Gastrocnemius medialis (tissue), 4 donors: ENCODE results near the gene PLS1. TPM values are rescaled to one million over a fixed set of nuclear protein-coding genes. Genes with fewer than 3 reads are reported as not detected.

Source experiments
- ATAC-seq, 2 donors: fragments of 150-250 bp; one replicate each; pipeline ENCODE4 v1.9.1; 2016
- DNase-seq, 2 donors: peaks; one replicate each; pipeline ENCODE4 v3.0.0-alpha.2; 2019
- H3K27ac ChIP-seq, 4 donors: fragments of 200-600 bp; sonication (generic); 1 replicate in 1 of 4; 2 replicates in 3 of 4; pipeline ENCODE4 v1.5.1; 2016 to 2018; ENCODE audit warnings: mild to moderate bottlenecking in 2 of 4, moderate library complexity in 1 of 4
- H3K27me3 ChIP-seq, 3 donors: fragments of 200-600 bp; sonication (generic) in 2 of 3; 1 replicate in 1 of 3; 2 replicates in 2 of 3; pipeline versions ENCODE4 v1.5.1 to v1.6.0; 2016 to 2019; ENCODE audit warnings: mild to moderate bottlenecking in 1 of 3, moderate library complexity in 1 of 3
- H3K36me3 ChIP-seq, 2 donors: fragments of 200-600 bp; sonication (generic) in 1 of 2; one replicate each; pipeline ENCODE4 v1.5.1; 2017 to 2018
- H3K4me1 ChIP-seq, 2 donors: fragments of 200-600 bp; sonication (generic) in 1 of 2; one replicate each; pipeline ENCODE4 v1.5.1; 2016 to 2017; ENCODE audit warnings: mild to moderate bottlenecking in 2 of 2
- H3K4me3 ChIP-seq, 4 donors: fragments of 200-600 bp; sonication (generic) in 3 of 4; 1 replicate in 1 of 4; 2 replicates in 3 of 4; pipeline ENCODE4 v1.5.1; 2016 to 2019; ENCODE audit warnings: mild to moderate bottlenecking in 2 of 4
- H3K9me3 ChIP-seq, 3 donors: fragments of 200-600 bp; sonication (generic) in 2 of 3; 1 replicate in 1 of 3; 2 replicates in 2 of 3; pipeline ENCODE4 v1.5.1; 2016 to 2019
- CTCF ChIP-seq, 5 experiments: fragments of 450-650 bp in 3 of 5; fragments of 200-600 bp in 2 of 5; sonication (generic) in 2 of 5; IDR thresholded peaks in 4 of 5; conservative IDR thresholded peaks in 1 of 5; 1 replicate in 4 of 5; 2 replicates in 1 of 5; pipeline ENCODE4 v1.5.1; 2016 to 2019; ENCODE audit warnings: antibody characterized with exemption in 5 of 5, mild to moderate bottlenecking in 3 of 5, moderate library complexity in 3 of 5
- POLR2A ChIP-seq, 2 donors: fragments of 450-650 bp; IDR thresholded peaks; one replicate each; pipeline ENCODE4 v1.6.1; 2017; ENCODE audit warnings: antibody characterized with exemption in 2 of 2, mild to moderate bottlenecking in 2 of 2, moderate library complexity in 2 of 2
- in situ Hi-C, 4 donors: fragments of 200-750 bp; cut with MboI; loops; one replicate each; pipeline versions ENCODE4 v1.15.0 to v1.8.0; 2017; ENCODE audit warnings: low sequenced_read_pairs in 4 of 4
- intact Hi-C: fragments of 100-400 bp; cut with DNase I; formaldehyde crosslinking; loops from one replicate; pipeline ENCODE4 v1.15.1; 2023; ENCODE audit warnings: low total_unique reads
- total RNA-seq, 4 donors: library from RNA; depleted of rRNA; stranded (reverse); fragments of >200 nt; gene quantifications; one replicate each; pipeline versions ENCODE4 v1.1.0 to v1.2.3, GENCODE V29; 2016

PLS1 gene
- total RNA-seq, 4 donors from 2014 or later = 0.65 to 5.4 (median 0.94) TPM

GRCh38 chr3:142670120-142670519, 73.9 kb downstream of the PLS1 start:
- Histone ChIP-seq H3K9me3 (no peaks in the 10 kb centered on the region), H3K36me3 (no peaks in the 10 kb centered on the region), H3K4me1 (no peaks in the 10 kb centered on the region), H3K27me3 (no peaks in the 10 kb centered on the region), H3K4me3 (no peak overlapping the region), H3K27ac (no peak overlapping the region)
- no peak for TF ChIP-seq POLR2A (IDR thresholded peaks at IDR 0.05)
- no peak for TF ChIP-seq CTCF (IDR thresholded peaks at IDR 0.05 in 4 of 5, conservative IDR thresholded peaks at IDR 0.05 in 1 of 5)
- intact Hi-C loops = no loop called here
- DNase-seq (no peak), ATAC-seq (no peak)
- in situ Hi-C loops = no loop called here

- ATAC-seq = no peak
- intact Hi-C loops (no loop called here), in situ Hi-C loops (no loop called here)
- H3K36me3 ChIP-seq = no peaks in the 10 kb centered on the region
- TF ChIP-seq POLR2A (IDR thresholded peaks at IDR 0.05) (no peak), CTCF (IDR thresholded peaks at IDR 0.05 in 4 of 5, conservative IDR thresholded peaks at IDR 0.05 in 1 of 5) (no peak)
- H3K4me3 ChIP-seq = no peak overlapping the region
- H3K9me3 ChIP-seq = no peaks in the 10 kb centered on the region
- DNase-seq = no peak
- no peaks in the 10 kb centered on the region for H3K27me3 ChIP-seq
- no peak overlapping the region for H3K27ac ChIP-seq
- H3K4me1 ChIP-seq = no peaks in the 10 kb centered on the region
These were observed 80.0 kb downstream of the PLS1 start for GRCh38 chr3:142676151-142676550.

DNA sequence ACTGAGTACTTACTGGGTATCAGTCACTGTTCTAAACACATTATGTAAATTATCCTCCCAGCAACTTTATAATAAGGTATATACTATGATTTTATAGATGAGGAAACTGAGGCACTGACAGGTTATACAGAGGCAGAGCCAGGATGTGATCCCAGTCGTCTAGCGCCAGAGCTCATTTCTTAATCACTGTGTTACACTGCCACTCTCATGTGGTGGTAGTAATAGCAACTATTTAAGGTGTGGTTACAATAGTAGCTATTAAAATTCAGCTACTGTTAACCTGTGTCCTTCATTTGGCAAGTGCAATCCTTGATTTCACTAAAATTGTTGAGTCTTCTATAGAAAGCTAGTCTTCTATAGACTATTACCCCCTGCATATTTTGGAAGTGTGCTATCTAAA, 84.5 kb downstream of the PLS1 start:
- Histone ChIP-seq H3K36me3 (no peaks in the 10 kb centered on the region), H3K27me3 (no peaks in the 10 kb centered on the region), H3K9me3 (no peaks in the 10 kb centered on the region), H3K27ac (no peak overlapping the region), H3K4me1 (no peaks in the 10 kb centered on the region), H3K4me3 (no peak overlapping the region)
- DNase-seq = no peak
- in situ Hi-C loops = no loop called here
- intact Hi-C loops = no loop called here
- no peak for ATAC-seq
- TF ChIP-seq CTCF (IDR thresholded peaks at IDR 0.05 in 4 of 5, conservative IDR thresholded peaks at IDR 0.05 in 1 of 5) (no peak), POLR2A (IDR thresholded peaks at IDR 0.05) (no peak)

DNA sequence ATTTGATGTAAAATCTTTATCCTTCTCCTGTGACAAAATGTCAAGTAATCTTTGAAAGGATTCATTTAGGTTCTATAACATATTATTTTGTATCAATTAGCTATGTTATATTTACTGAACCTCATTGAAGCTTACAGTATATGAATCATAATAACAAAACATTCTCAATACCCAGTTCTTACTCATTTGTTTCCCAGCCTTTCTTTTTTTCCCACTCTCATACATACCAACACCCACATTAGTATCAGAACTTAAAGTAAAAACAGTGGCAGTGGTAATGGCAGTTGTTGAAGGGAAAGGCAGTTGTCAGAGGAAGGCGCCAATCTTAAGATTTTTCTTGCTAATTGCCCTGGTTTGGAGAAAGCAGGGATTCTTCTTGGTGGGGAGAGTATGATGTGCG, 94.4 kb downstream of the PLS1 start:
- H3K4me3 ChIP-seq = no peak overlapping the region
- no peaks in the 10 kb centered on the region for H3K4me1 ChIP-seq
- no peak overlapping the region for H3K27ac ChIP-seq
- H3K9me3 ChIP-seq = no peaks in the 10 kb centered on the region
- intact Hi-C loops = no loop called here
- TF ChIP-seq POLR2A (IDR thresholded peaks at IDR 0.05) (no peak), CTCF (IDR thresholded peaks at IDR 0.05 in 4 of 5, conservative IDR thresholded peaks at IDR 0.05 in 1 of 5) (no peak)
- DNase-seq = no peak
- H3K36me3 ChIP-seq = no peaks in the 10 kb centered on the region
- no peaks in the 10 kb centered on the region for H3K27me3 ChIP-seq
- ATAC-seq = no peak
- in situ Hi-C loops = no loop called here

DNA sequence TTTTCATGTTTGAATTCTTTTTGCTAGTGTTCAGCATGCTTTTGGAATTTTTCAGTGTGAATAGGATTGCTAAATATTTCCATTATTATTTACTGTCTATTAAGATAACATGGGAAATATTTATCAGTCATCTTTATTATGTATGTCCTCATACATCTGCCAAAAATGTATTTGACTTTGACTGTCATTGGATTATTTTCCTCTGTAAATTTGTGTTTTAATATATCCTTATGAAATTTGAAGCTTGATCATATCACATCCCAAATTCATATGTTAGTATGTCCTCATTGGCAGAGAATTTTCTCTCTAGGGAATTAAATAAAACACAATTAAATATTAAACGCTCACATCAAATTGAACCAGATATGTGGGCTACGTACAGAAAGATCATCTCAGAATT, 95.3 kb downstream of the PLS1 start:
- TF ChIP-seq CTCF (IDR thresholded peaks at IDR 0.05 in 4 of 5, conservative IDR thresholded peaks at IDR 0.05 in 1 of 5) (no peak), POLR2A (IDR thresholded peaks at IDR 0.05) (no peak)
- no peaks in the 10 kb centered on the region for H3K27me3 ChIP-seq
- intact Hi-C loops = no loop called here
- H3K9me3 ChIP-seq = no peaks in the 10 kb centered on the region
- no peaks in the 10 kb centered on the region for H3K4me1 ChIP-seq
- no peak overlapping the region for H3K27ac ChIP-seq
- no peaks in the 10 kb centered on the region for H3K36me3 ChIP-seq
- DNase-seq (no peak), ATAC-seq (no peak)
- H3K4me3 ChIP-seq = no peak overlapping the region
- in situ Hi-C loops = no loop called here
